GM18499 (cell line): ENCODE results near the gene TAF6.

ENCODE experiments used
- ATAC-seq: cut with Tn5 transposase; IDR thresholded peaks from one replicate; pipeline ENCODE4 v1.9.1; 2021; ENCODE audit warnings: moderate number of reproducible peaks; ENCODE audit not compliant: insufficient read depth, unreplicated experiment

Gene TAF6

GRCh38 chr7:100098913-100099312 lies 20.2 kb downstream of the TAF6 start:
- no peak for ATAC-seq

GRCh38 chr7:100095704-100096103 lies 23.5 kb downstream of the TAF6 start:
- ATAC-seq = no peak

GRCh38 chr7:100095289-100095688 lies 23.9 kb downstream of the TAF6 start:
- ATAC-seq = no peak

GRCh38 chr7:100093925-100094486 lies 25.2 kb downstream of the TAF6 start:
- no peak for ATAC-seq

GRCh38 chr7:100093498-100093897 lies 25.7 kb downstream of the TAF6 start:
- no peak for ATAC-seq

GRCh38 chr7:100093054-100093453 lies 26.1 kb downstream of the TAF6 start:
- ATAC-seq = no peak

GRCh38 chr7:100091411-100092181 lies 27.6 kb downstream of the TAF6 start:
- no peak for ATAC-seq

GRCh38 chr7:100090527-100091410 lies 28.4 kb downstream of the TAF6 start:
- no peak for ATAC-seq

GRCh38 chr7:100089458-100090196 lies 29.5 kb downstream of the TAF6 start:
- ATAC-seq = no peak

- ATAC-seq = no peak
Measured at GRCh38 chr7:100088621-100089457, 30.3 kb downstream of the TAF6 start, which contains the start of gene COPS6. COPS6 (plus strand) TSS chr7:100088969; CDS start chr7:100088991, 22 bp downstream.

GRCh38 chr7:100088095-100088620 lies 31.0 kb downstream of the TAF6 start:
- ATAC-seq = no peak

GRCh38 chr7:100087055-100087750 lies 32.0 kb downstream of the TAF6 start:
- ATAC-seq = no peak

- ATAC-seq = no peak
Measured at GRCh38 chr7:100085515-100085914, 33.6 kb downstream of the TAF6 start.

- ATAC-seq = no peak
Measured at GRCh38 chr7:100082978-100083377, 36.2 kb downstream of the TAF6 start.

- peak; percentile 46 for ATAC-seq
Measured at GRCh38 chr7:100081535-100082102, 37.5 kb downstream of the TAF6 start, which contains the start of gene ZNF3. ZNF3 (minus strand) TSS chr7:100081723; CDS start chr7:100077357, 4,366 bp downstream.

GRCh38 chr7:100080907-100081534 lies 38.1 kb downstream of the TAF6 start:
- ATAC-seq = no peak

- ATAC-seq = no peak
Measured at GRCh38 chr7:100079024-100079560, 40.1 kb downstream of the TAF6 start.
